Panc1 (cell line): ENCODE measurements around the gene ZBTB11.

Experiments used
- CTCF ChIP-seq: fragments of 450-650 bp; IDR thresholded peaks from 2 replicates; pipeline ENCODE4 v1.5.1; 2017; ENCODE audit warnings: mild to moderate bottlenecking
- POLR2AphosphoS5 ChIP-seq: IDR thresholded peaks from 2 replicates; pipeline ENCODE4 v1.6.1; 2012; ENCODE audit warnings: mild to moderate bottlenecking, low read depth, low read length, moderate library complexity
- TCF7L2 ChIP-seq: IDR thresholded peaks from 2 replicates; pipeline ENCODE4 v1.6.1; 2011; ENCODE audit warnings: mild to moderate bottlenecking, low read depth, low read length, inconsistent platforms

DNA sequence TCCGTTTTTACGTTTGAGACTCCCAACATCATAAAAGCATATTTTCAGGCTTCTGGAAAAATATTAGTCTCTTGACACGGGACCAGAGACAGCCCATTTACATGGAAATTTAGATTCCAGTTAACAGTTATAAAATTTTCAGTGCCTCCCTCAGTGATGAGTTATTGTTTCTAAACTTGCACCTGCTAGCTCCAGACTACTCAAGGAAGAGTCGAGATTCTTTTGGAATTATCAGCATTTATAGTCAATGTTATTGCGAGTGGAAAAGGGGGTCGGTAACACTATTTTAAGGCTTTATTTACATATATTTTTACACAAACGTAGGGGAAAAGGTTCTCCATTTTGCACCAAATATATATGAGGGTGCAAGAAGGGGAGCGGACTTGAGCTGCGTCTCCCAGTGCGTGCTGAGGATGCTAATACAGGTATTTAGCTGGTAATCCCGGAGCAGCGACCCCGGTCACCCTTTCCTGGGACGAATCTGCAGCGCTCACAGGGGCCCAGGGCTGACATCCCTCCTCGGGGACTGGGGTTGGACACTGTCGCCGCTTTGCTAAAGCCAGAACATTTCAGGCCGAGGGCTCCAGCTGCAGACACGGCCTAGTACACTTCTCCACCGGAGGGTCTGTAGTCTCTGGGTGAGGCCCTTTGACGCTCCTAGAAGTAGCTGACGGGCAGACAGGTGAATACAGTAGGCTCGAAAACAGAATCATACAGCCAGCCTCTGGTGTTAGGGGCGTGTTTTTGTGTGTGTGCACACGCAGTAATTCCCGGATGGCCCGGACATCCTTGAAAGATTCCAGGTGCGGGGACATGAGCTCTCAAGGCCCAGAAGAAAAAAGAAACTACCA is 729 bp upstream of the ZBTB11 start:
- peak; percentile 58 for TF ChIP-seq CTCF
- no peak for TF ChIP-seq POLR2AphosphoS5
- TF ChIP-seq TCF7L2 = no peak
